HS-5 (cell line): Measurements from ENCODE around the gene H6PD.

Experiments
- DNase-seq: peaks from one replicate; pipeline ENCODE4 v3.0.0-alpha.2; 2012; ENCODE audit warnings: low read depth

H6PD gene

GRCh38 chr1:9241891-9242290, 7.3 kb downstream of the H6PD start:
- DNase-seq = no peak

- no peak for DNase-seq
These were observed 7.9 kb downstream of the H6PD start for GRCh38 chr1:9242338-9242969.

GRCh38 chr1:9243066-9243739, 8.6 kb downstream of the H6PD start:
- no peak for DNase-seq

GRCh38 chr1:9244501-9245229, 10.1 kb downstream of the H6PD start:
- DNase-seq = no peak

GRCh38 chr1:9245230-9245619, 10.7 kb downstream of the H6PD start:
- DNase-seq = no peak

GRCh38 chr1:9245661-9246060, 11.1 kb downstream of the H6PD start:
- DNase-seq = no peak

GRCh38 chr1:9246215-9246614, 11.6 kb downstream of the H6PD start:
- no peak for DNase-seq

GRCh38 chr1:9246841-9247785, 12.5 kb downstream of the H6PD start:
- no peak for DNase-seq

- DNase-seq = no peak
These were observed 13.3 kb downstream of the H6PD start for GRCh38 chr1:9247894-9248293.

GRCh38 chr1:9248341-9249262, 14.0 kb downstream of the H6PD start:
- DNase-seq = no peak

GRCh38 chr1:9249263-9249533, 14.6 kb downstream of the H6PD start:
- DNase-seq = no peak

GRCh38 chr1:9249534-9250410, 15.2 kb downstream of the H6PD start:
- DNase-seq = no peak

- no peak for DNase-seq
These were observed 16.1 kb downstream of the H6PD start for GRCh38 chr1:9250411-9251381.

- no peak for DNase-seq
These were observed 16.9 kb downstream of the H6PD start for GRCh38 chr1:9251501-9251900.

GRCh38 chr1:9253004-9253403, 18.4 kb downstream of the H6PD start:
- no peak for DNase-seq

GRCh38 chr1:9253453-9254105, 19.0 kb downstream of the H6PD start:
- no peak for DNase-seq

GRCh38 chr1:9256332-9256731, 21.8 kb downstream of the H6PD start:
- no peak for DNase-seq

GRCh38 chr1:9257851-9258250, 23.3 kb downstream of the H6PD start:
- DNase-seq = no peak

- no peak for DNase-seq
These were observed 24.1 kb downstream of the H6PD start for GRCh38 chr1:9258629-9259028.
